ENCODE measurements around the gene SIDT2.
A peak's percentile ranks its signal among the peaks of the same experiment; 100 is the strongest.

Gene SIDT2

GRCh38 chr11:117154468-117154867, 24.1 kb upstream of the SIDT2 start:
- H3K9me3 Mint-ChIP-seq: no peaks in the 10 kb centered on the region
- H3K4me3 Mint-ChIP-seq: no peak overlapping the region
- H3K4me1 Mint-ChIP-seq: peaks cover 11% of the 10 kb centered on the region

DNA sequence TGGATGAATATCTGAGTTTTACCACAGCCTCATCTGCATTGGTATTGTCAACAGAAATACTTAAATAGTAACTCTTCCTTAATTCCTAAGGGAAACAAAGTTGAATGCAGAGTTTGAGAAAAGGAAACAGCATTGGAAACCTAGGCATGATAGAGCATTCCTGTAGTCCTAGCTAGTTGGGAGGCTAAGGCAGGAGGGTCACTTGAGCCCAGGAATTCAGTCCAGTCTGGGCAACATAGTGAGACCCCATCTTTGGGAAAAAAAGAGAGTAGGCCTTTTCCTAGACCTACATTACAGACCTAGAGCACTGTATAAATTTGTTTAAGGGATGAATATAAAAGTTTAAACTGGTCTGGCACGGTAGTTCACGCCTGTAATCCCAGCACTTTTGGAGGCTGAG, 21.0 kb upstream of the SIDT2 start:
- TF ChIP-seq, protein P1, sequence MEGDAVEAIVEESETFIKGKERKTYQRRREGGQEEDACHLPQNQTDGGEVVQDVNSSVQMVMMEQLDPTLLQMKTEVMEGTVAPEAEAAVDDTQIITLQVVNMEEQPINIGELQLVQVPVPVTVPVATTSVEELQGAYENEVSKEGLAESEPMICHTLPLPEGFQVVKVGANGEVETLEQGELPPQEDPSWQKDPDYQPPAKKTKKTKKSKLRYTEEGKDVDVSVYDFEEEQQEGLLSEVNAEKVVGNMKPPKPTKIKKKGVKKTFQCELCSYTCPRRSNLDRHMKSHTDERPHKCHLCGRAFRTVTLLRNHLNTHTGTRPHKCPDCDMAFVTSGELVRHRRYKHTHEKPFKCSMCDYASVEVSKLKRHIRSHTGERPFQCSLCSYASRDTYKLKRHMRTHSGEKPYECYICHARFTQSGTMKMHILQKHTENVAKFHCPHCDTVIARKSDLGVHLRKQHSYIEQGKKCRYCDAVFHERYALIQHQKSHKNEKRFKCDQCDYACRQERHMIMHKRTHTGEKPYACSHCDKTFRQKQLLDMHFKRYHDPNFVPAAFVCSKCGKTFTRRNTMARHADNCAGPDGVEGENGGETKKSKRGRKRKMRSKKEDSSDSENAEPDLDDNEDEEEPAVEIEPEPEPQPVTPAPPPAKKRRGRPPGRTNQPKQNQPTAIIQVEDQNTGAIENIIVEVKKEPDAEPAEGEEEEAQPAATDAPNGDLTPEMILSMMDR (IDR thresholded peaks at IDR 0.05; ENCODE audit: unreplicated experiment in 3 of 3): no peak
- Mint-ChIP-seq H3K9me3 (no peaks in the 10 kb centered on the region), H3K27ac (no peak overlapping the region), H3K36me3 (ENCODE audit: low read depth) (peaks cover 64% of the 10 kb centered on the region), H3K4me1 (peaks cover 7% of the 10 kb centered on the region), H3K27me3 (ENCODE audit: low read depth) (no peaks in the 10 kb centered on the region), H3K4me3 (no peak overlapping the region)

More at GRCh38 chr11:117154468-117154867, 24.1 kb upstream of the SIDT2 start:
- Mint-ChIP-seq H3K36me3 (ENCODE audit: low read depth) (peaks cover 54% of the 10 kb centered on the region), H3K27ac (no peak overlapping the region), H3K27me3 (ENCODE audit: low read depth) (no peaks in the 10 kb centered on the region)
- TF ChIP-seq, protein P1 (IDR thresholded peaks at IDR 0.05; ENCODE audit: unreplicated experiment in 3 of 3): no peak

DNA sequence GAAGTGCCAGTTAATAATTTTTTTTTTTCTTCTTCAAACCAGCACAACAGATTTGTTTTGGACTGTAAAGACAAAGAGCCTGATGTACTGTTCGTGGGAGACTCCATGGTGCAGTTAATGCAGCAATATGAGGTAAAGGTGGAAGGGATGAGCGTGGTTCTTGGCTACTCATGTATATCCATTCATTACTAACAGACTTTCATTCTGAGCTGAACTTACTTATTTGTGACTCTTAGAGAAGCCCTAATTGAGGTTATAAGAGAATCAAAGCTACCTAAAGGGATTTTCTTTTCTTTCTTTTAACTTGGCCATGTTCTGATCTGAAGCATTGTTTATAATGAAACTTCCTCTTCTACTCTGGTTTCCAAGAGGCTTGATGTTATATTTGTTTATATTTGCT, 18.7 kb upstream of the SIDT2 start:
- TF ChIP-seq, protein P1 (IDR thresholded peaks at IDR 0.05; ENCODE audit: unreplicated experiment in 3 of 3): no peak
- H3K4me3 Mint-ChIP-seq: no peak overlapping the region
- H3K27me3 Mint-ChIP-seq (ENCODE audit: low read depth): no peaks in the 10 kb centered on the region
- peaks cover 7% of the 10 kb centered on the region for H3K4me1 Mint-ChIP-seq
- peak overlapping the region in 1 of 3 experiments; percentile 76 for H3K27ac Mint-ChIP-seq
- H3K36me3 Mint-ChIP-seq (ENCODE audit: low read depth): peaks cover 67% of the 10 kb centered on the region
- no peaks in the 10 kb centered on the region for H3K9me3 Mint-ChIP-seq

DNA sequence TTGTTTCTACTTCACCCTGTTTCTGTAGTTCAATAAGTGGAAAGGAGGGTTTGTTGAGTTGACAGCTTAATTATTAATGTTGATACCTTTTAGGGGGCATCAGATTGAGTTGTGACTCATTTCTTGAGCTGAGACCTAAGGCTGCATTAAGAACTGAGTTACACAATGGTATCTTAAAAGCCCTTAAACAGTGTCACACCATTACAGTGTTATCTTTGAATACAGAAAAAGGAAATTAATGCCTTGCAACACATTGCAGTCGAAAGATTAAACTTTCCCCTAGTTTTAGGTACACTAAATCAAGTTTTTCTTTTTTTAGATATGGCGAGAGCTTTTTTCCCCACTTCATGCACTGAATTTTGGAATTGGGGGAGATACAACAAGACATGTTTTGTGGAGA, 17.7 kb upstream of the SIDT2 start:
- H3K27ac Mint-ChIP-seq: peak overlapping the region in 2 of 3 experiments; percentile 42 to 73
- H3K9me3 Mint-ChIP-seq: no peaks in the 10 kb centered on the region
- peaks cover 68% of the 10 kb centered on the region for H3K36me3 Mint-ChIP-seq (ENCODE audit: low read depth)
- TF ChIP-seq, protein P1 (IDR thresholded peaks at IDR 0.05; ENCODE audit: unreplicated experiment in 3 of 3): no peak
- H3K4me3 Mint-ChIP-seq: no peak overlapping the region
- peaks cover 12% of the 10 kb centered on the region for H3K4me1 Mint-ChIP-seq
- no peaks in the 10 kb centered on the region for H3K27me3 Mint-ChIP-seq (ENCODE audit: low read depth)

GRCh38 chr11:117166491-117166890, 12.1 kb upstream of the SIDT2 start:
- Mint-ChIP-seq H3K27ac (peak overlapping the region; percentile 10 to 81 (median 56)), H3K4me3 (no peak overlapping the region), H3K9me3 (no peaks in the 10 kb centered on the region), H3K4me1 (peaks cover 49% of the 10 kb centered on the region), H3K27me3 (ENCODE audit: low read depth) (no peaks in the 10 kb centered on the region), H3K36me3 (ENCODE audit: low read depth) (peaks cover 77% of the 10 kb centered on the region)
- TF ChIP-seq, protein P1 (IDR thresholded peaks at IDR 0.05; ENCODE audit: unreplicated experiment in 3 of 3): no peak

GRCh38 chr11:117169736-117170135, 8.8 kb upstream of the SIDT2 start:
- H3K27me3 Mint-ChIP-seq (ENCODE audit: low read depth): no peaks in the 10 kb centered on the region
- peaks cover 76% of the 10 kb centered on the region for H3K4me1 Mint-ChIP-seq
- peak overlapping the region in 1 of 3 experiments; percentile 15 for H3K4me3 Mint-ChIP-seq
- H3K36me3 Mint-ChIP-seq (ENCODE audit: low read depth): peaks cover 47% of the 10 kb centered on the region
- no peaks in the 10 kb centered on the region for H3K9me3 Mint-ChIP-seq
- peak overlapping the region; percentile 87 to 92 (median 89) for H3K27ac Mint-ChIP-seq
- TF ChIP-seq, protein P1 (IDR thresholded peaks at IDR 0.05; ENCODE audit: unreplicated experiment in 3 of 3): no peak
